Stimulated activated CD4-positive, alpha-beta T cell treated with anti-CD3 and anti-CD28 coated beads, Interleukin-12 subunit alpha, Interleukin-12 subunit beta, amount 100 ng/mL, for 24 hours (primary cell): ENCODE data around the gene RASGRF2.

ENCODE experiments used
- DNase-seq, 2 experiments: peaks; one replicate each; pipeline ENCODE4 v3.0.0-alpha.2; 2020; ENCODE audit warnings: low read depth in 2 of 2

The RASGRF2 gene

GRCh38 chr5:80951366-80951765 is 8.8 kb upstream of the RASGRF2 start:
- DNase-seq: no peak

DNA sequence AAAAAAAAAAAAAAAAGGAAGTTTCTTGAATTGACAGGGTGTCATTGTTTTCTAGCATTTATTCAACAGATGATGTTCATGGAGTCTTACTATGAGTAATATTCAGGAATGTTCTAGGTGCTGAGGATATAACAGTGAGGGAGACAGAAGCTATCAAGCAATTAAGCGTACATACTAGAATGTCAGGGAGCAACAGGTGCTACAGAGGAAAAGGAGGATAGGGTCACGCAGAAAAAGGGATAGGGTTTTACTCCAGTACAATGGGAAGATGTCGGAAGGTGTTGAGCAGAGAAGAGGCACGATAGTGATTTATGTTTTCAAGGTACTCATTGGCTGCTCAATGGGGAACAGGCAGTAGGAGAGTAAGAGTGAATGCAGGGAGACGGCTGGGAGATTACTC is 6.6 kb upstream of the RASGRF2 start:
- no peak for DNase-seq

GRCh38 chr5:80955082-80955590 is 5.0 kb upstream of the RASGRF2 start:
- no peak for DNase-seq

GRCh38 chr5:80956272-80956671 is 3.9 kb upstream of the RASGRF2 start:
- no peak for DNase-seq

- no peak for DNase-seq
These were observed 3.0 kb upstream of the RASGRF2 start for GRCh38 chr5:80957031-80957761.

- no peak for DNase-seq
These were observed 1.5 kb upstream of the RASGRF2 start for GRCh38 chr5:80958616-80959015.

- DNase-seq: no peak
These were observed 1.0 kb upstream of the RASGRF2 start for GRCh38 chr5:80959138-80959537.

DNA sequence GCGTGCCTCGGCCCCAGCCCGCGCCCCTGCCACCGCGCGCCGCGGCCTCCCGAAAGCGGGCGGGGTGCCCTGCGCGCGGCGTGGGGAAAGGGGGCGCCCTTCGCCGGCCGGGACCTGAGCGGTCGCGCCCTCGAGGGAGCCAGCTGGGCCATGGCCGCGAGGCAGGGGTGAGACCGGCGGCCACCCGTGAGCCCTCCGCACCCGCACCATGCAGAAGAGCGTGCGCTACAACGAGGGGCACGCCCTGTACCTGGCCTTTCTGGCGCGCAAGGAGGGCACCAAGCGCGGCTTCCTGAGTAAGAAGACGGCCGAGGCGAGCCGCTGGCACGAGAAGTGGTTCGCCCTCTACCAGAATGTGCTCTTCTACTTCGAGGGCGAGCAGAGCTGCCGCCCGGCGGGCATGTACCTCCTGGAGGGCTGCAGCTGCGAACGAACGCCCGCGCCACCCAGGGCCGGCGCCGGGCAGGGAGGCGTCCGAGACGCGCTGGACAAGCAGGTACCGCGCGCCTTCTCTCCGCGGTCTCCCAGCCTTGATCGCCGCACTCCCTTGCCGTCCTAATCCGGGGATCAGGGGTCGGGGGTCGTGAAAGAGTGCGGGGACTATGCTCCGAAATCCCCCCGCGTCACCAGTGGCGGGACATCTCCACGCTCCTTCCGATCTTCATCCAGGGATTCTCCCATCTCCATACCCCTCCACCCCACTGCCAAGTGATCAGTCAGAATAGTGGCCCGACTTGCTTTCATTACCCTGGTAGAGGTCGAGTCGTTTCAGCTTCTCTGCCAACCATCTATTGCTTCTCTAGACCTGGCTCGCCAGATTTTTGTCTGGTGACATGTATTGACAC is 590 bp downstream of the RASGRF2 start:
- DNase-seq: peak in 1 of 2 experiments; percentile 22

DNA sequence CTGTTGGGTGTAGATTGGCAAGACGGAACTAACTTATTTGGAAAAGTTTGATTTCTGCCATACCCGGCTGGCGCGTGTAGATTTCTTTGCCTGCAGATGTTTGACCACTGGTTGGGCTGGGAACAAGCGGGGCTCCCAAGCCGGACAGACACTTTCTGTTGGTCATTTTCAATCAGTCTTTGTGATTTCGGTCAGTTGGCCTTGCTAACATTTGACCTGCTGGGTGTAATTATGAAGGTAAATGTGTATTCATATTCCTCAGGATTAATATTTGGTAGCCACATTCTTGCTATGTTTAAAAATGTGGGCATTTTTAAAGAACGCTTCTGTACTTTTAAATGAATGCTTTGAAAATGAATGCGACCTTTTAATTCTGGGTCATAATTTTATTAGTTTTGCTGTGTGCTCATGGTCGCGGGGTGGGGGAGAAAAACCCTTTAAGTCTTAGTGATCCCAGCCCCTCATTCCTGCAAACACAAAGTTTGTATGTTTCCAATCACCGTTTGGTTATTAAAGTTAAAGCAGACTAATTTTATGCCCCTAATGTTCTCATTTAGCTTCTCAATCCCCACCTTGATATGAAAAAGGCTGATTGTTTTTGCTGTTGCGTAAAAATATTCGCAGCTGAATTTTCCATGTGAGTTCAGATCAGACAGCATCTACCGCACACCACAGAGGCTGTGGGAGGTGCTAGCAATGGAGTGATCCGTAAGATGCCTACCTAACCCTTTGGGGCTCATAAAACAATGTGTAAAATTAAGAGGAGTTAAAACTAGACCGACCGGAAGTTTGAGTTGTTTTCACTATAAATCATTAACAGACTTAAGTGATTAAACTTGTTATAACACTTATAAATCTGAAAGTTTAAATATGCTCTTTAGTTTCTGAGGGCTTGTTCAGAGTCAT is 1.5 kb downstream of the RASGRF2 start:
- DNase-seq: peak; percentile 14 to 45

- DNase-seq: no peak
These were observed 2.7 kb downstream of the RASGRF2 start for GRCh38 chr5:80962630-80963520.

DNA sequence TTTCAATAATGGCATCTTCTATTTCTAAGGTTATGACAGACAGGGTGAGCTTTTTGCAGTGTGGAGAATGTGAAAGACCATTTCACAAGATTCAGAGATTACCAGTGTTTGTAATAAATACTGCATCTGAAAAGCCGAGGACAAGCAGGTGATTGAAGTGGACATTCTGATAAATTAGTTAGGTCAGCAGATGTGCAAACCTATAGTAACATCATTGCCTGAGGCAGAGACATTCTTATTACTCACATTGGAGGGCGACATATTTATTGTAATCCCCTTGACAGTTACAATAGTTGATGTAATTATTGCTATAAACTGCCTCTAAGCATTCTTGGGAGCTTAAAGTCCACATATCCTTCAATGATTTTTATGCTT is 3.3 kb downstream of the RASGRF2 start:
- no peak for DNase-seq

DNA sequence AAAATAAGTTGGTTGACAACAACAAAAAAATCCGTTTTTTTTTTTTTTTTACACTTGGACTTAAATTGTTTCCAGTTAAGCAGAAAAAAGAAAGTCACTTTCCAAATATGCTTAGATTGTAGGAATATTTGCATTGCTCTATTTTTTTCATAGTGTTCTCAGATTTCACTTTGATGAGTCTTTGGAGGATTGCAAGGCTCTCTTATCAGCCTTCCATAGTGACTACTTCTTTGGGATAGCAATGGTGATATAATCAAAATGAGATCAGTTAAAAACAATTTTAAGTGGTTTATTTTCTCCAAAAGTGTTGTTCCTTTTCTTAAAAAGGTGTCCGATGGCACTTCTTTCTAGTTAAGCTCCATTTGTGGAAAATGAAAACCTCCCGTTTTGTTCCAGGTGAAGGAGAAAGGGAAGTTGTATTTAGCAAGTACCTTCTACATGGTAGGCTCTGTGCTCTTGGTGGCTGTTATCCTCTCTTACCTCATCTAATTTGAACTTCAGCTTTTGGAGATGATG is 3.9 kb downstream of the RASGRF2 start:
- no peak for DNase-seq

DNA sequence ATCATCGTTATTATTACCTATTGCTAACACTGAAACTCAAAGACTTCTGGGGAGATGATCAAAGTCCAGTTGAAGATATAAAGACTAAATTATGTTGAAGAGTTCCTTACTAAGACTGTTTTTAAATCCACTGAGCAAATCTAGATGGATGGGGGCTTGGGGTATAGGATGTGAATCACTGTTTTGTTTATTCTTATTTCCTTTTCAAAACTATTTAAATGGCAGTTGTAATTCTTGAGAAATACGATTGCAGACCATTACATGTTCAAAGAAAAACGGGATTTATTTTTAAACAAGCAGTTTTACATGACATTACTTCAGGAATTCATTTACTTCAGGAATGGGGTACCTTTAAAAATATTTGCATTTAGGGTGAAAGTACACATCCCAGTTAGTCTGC is 4.3 kb downstream of the RASGRF2 start:
- DNase-seq: no peak

GRCh38 chr5:80964919-80965318 is 4.8 kb downstream of the RASGRF2 start:
- DNase-seq: no peak

- DNase-seq: no peak
These were observed 7.5 kb downstream of the RASGRF2 start for GRCh38 chr5:80967500-80968181.

GRCh38 chr5:80973027-80973426 is 12.9 kb downstream of the RASGRF2 start:
- DNase-seq: no peak

DNA sequence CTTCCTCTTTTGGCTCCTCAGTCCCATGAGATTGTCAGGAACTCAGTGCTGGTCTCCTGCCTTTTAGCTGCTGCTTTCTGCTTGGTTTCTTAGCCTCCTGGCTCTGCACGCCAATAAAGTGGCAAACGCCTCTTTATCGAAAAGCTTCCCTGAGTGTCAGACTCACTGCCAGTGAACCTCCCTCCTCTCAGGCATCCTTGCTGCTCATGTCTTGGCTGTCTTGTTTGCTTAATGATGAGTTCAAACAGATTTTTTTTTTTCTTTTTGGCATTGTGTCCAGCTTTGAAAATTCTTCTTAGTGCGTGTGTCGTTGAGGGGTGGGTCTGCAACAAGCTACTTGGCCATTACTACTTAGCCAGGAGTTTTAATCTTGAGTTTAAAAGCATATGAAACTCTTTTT is 14.9 kb downstream of the RASGRF2 start:
- DNase-seq: no peak

DNA sequence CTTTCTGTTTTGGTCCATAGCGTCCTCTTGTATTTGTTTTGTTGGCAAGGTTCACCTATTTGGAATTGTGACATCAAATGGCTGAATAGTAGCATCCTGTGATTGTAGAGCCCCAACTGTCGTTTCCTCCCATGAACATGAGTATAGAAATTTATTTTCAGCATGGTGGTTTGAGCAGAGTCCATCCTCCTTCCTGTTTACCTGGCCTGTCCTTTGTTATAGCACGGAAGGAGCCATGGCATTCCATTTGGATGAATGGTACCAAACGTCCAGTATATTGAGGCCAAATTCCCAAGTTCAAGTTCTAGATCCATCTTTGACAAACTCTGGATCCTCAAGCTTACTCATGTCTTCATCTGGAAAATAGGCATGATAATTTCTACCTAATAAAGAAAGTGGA is 16.8 kb downstream of the RASGRF2 start:
- DNase-seq: no peak

DNA sequence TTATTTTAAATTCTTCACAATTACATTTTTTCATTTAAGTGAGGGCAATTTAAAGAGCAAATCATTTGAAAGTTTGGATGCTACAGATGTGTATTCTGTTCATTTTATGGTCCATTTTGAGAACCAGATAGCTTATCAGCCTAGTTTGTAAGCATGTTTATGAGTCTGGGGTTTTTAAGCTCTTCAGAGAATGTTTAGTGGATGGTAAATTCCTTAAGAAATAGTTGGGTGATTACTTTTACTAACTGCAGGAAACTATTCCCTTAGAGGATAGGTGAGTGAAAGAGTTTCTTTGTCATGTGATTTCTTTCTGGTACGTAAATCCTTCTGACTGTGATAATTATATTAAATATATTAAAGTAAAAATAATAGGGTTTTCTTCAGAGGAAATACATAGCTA is 17.6 kb downstream of the RASGRF2 start:
- DNase-seq: no peak

DNA sequence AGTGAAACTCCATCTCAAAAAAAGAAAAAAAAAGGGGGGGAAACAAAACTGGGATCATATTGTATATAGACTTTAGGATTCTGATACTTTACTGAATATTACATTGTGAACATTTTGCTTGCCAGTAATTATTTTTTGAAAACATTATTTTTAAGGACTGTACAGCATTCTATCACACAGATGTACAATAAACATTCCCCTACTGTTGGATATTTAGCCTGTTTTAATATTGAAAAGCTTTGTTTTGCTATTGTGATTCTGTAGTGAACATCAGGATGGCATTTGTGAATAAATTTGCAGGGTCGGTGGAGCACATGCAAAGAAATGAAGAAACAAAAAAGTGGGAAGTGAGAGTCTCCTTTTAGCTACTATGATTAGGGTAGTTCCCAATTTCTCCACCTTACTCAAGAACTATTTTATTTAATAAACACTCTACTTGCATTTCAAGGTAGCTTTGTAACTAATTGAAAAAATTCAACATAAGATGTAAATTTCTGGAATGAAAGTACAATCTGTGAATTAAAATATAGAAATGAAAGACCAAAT is 18.7 kb downstream of the RASGRF2 start:
- DNase-seq: no peak
